ENCODE data around the gene CRYZ. TPM values are rescaled to one million over a fixed set of nuclear protein-coding genes. Genes with fewer than 3 reads are reported as not detected.

CRYZ gene
- total and polyA plus RNA-seq, 11 donors, result 12.7 to 54.1 (median 38.6) TPM

DNA sequence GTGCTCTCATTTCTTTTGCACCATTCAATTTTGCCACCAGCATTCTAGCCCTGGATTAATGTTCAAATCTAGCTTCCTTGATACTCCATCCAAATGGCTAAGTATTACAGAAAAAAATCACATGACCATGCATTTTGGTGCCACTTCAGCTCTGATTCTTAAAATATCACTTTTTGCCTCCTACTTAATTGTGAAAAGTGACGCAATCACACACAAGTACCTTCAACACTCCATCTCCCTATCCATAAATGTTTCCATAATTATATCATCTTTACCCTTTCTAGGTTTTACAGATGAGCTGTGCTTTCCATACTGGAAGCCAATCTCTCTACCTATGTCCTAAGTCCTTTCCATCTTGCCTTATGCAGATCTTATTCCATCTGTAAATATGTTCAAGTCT is 16.0 kb downstream of the CRYZ start:
- 95 to 100% (median 99%) methylated on average over 1 of the region's 1 CpG for WGBS, 4 donors
- Histone ChIP-seq H3K36me3 (peaks cover 0 to 96% (median 91%) of the 10 kb centered on the region in 9 donors), H3K27me3 (no peaks in the 10 kb centered on the region), H3K27ac (no peak overlapping the region), H3K4me3 (no peak overlapping the region), H3K4me1 (peaks cover 0 to 16% (median 2%) of the 10 kb centered on the region in 12 donors), H3K9me3 (no peaks in the 10 kb centered on the region)
- ATAC-seq, result no peak
- TF ChIP-seq, protein P1, sequence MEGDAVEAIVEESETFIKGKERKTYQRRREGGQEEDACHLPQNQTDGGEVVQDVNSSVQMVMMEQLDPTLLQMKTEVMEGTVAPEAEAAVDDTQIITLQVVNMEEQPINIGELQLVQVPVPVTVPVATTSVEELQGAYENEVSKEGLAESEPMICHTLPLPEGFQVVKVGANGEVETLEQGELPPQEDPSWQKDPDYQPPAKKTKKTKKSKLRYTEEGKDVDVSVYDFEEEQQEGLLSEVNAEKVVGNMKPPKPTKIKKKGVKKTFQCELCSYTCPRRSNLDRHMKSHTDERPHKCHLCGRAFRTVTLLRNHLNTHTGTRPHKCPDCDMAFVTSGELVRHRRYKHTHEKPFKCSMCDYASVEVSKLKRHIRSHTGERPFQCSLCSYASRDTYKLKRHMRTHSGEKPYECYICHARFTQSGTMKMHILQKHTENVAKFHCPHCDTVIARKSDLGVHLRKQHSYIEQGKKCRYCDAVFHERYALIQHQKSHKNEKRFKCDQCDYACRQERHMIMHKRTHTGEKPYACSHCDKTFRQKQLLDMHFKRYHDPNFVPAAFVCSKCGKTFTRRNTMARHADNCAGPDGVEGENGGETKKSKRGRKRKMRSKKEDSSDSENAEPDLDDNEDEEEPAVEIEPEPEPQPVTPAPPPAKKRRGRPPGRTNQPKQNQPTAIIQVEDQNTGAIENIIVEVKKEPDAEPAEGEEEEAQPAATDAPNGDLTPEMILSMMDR (IDR thresholded peaks at IDR 0.05), result no peak
- TF ChIP-seq POLR2A (IDR thresholded peaks at IDR 0.05), result no peak
- DNase-seq, result no peak
- intact Hi-C loops (cut with DNase I), result no loop called here

GRCh38 chr1:74715806-74716205 is 17.0 kb downstream of the CRYZ start:
- Histone ChIP-seq H3K9me3 (no peaks in the 10 kb centered on the region), H3K27me3 (no peaks in the 10 kb centered on the region), H3K36me3 (peaks cover 0 to 96% (median 91%) of the 10 kb centered on the region in 9 donors), H3K27ac (no peak overlapping the region), H3K4me3 (no peak overlapping the region), H3K4me1 (peaks cover 0 to 16% (median 2%) of the 10 kb centered on the region in 12 donors)
- no peak for TF ChIP-seq POLR2A (IDR thresholded peaks at IDR 0.05)
- TF ChIP-seq, protein P1 (IDR thresholded peaks at IDR 0.05), result no peak
- intact Hi-C loops (cut with DNase I), result no loop called here
- WGBS, 4 donors, result 80 to 96% (median 90%) methylated on average over 6 of the region's 6 CpGs
- DNase-seq (no peak), ATAC-seq (no peak)

DNA sequence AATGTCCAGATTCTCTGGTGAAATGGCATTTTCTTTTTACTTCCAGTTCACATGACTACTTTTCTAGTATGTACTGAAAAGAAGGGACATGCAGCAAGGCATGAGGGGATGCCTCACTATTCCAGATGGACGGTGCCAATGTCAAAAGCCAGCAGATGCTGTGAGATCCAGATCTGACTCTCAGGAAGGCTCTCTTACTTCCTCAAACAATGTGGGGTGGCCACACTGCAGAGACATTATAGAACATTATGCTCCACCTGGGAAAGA is 17.7 kb downstream of the CRYZ start:
- TF ChIP-seq, protein P1 (IDR thresholded peaks at IDR 0.05), result no peak
- TF ChIP-seq POLR2A (IDR thresholded peaks at IDR 0.05), result no peak
- Histone ChIP-seq H3K4me3 (no peak overlapping the region), H3K27me3 (no peaks in the 10 kb centered on the region), H3K36me3 (peaks cover 0 to 96% (median 91%) of the 10 kb centered on the region in 9 donors), H3K27ac (no peak overlapping the region), H3K9me3 (no peaks in the 10 kb centered on the region), H3K4me1 (peaks cover 0 to 16% (median 2%) of the 10 kb centered on the region in 12 donors)
- 85 to 100% (median 88%) methylated on average over 1 of the region's 1 CpG for WGBS, 4 donors
- intact Hi-C loops (cut with DNase I), result no loop called here
- DNase-seq (no peak), ATAC-seq (no peak)

DNA sequence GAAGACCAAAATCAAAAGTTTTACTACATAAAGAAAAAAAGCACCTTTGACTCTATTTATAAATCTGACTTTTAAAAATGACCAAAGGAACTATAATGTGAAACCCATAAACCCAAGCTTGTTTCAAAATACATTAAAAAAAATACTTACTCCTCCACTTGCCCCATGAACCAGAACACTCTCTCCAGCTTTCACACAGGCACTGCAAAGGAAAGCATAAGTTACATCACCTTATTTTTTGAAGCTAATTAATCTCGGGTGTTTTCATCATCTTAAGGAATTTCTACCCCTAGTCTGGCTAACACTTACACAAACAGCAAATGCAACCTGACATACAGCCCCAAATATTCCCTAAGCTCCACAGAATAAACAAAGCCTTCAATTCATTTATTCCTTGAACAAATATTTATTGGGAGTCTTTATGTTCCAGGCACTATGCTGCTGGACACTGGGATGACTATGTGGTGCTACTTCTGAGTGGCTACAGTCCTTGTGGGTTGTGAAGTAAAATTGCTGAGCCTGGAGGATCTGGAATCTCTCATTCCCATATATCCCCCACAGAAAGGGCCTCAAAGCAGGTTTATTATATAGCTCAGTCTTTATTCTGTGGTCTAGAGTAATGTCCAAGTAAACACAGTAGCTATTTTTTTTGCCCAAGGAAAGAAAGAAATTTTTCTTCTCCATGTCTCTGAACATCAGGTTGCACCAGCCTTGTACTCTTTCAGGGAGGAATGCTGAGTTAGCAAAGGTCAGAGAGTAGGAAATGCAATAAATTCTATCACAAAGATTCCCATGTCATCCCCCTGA is 18.2 kb downstream of the CRYZ start:
- DNase-seq (no peak), ATAC-seq (no peak)
- H3K27me3 ChIP-seq, result no peaks in the 10 kb centered on the region
- TF ChIP-seq, protein P1 (IDR thresholded peaks at IDR 0.05), result no peak
- no peak for TF ChIP-seq POLR2A (IDR thresholded peaks at IDR 0.05)
- H3K27ac ChIP-seq, result no peak overlapping the region
- H3K36me3 ChIP-seq, result peaks cover 0 to 96% (median 91%) of the 10 kb centered on the region in 9 donors
- intact Hi-C loops (cut with DNase I), result no loop called here
- H3K4me1 ChIP-seq, result peaks cover 0 to 16% (median 2%) of the 10 kb centered on the region in 12 donors
- no peak overlapping the region for H3K4me3 ChIP-seq
- H3K9me3 ChIP-seq, result no peaks in the 10 kb centered on the region
- 78 to 89% (median 83%) methylated on average over 1 of the region's 1 CpG for WGBS, 4 donors
